Tibial artery (tissue), 4 donors: ENCODE results near the gene CYTH4.
A peak's percentile ranks its signal among the peaks of the same experiment; 100 is the strongest.

Source experiments
- DNase-seq, 2 donors: peaks; one replicate each; pipeline ENCODE4 v3.0.0-alpha.2; 2019
- H3K27ac ChIP-seq, 2 donors: fragments of 200-600 bp; sonication (generic) in 1 of 2; 1 replicate in 1 of 2; 2 replicates in 1 of 2; pipeline ENCODE4 v1.5.1; 2018 to 2019; ENCODE audit warnings: mild to moderate bottlenecking in 1 of 2
- H3K27me3 ChIP-seq, 2 donors: fragments of 200-600 bp; sonication (generic) in 1 of 2; one replicate each; pipeline versions ENCODE4 v1.5.1 to v1.6.0; 2016 to 2019
- H3K36me3 ChIP-seq, 3 donors: fragments of 200-600 bp; sonication (generic) in 2 of 3; one replicate each; pipeline ENCODE4 v1.5.1; 2016 to 2019; ENCODE audit warnings: mild to moderate bottlenecking in 2 of 3
- H3K4me1 ChIP-seq, 4 donors: fragments of 200-600 bp; sonication (generic) in 2 of 4; 1 replicate in 3 of 4; 2 replicates in 1 of 4; pipeline ENCODE4 v1.5.1; 2016 to 2019
- H3K4me3 ChIP-seq, 2 donors: fragments of 200-600 bp; sonication (generic) in 1 of 2; 1 replicate in 1 of 2; 2 replicates in 1 of 2; pipeline ENCODE4 v1.5.1; 2018 to 2019; ENCODE audit warnings: mild to moderate bottlenecking in 2 of 2
- H3K9me3 ChIP-seq, 3 donors: fragments of 200-600 bp; sonication (generic) in 1 of 3; one replicate each; pipeline ENCODE4 v1.5.1; 2016 to 2019
- CTCF ChIP-seq, 2 experiments: fragments of 200-600 bp in 1 of 2; fragments of 450-650 bp in 1 of 2; IDR thresholded peaks; one replicate each; pipeline ENCODE4 v1.5.1; 2017 to 2019; ENCODE audit warnings: antibody characterized with exemption in 2 of 2, mild to moderate bottlenecking in 1 of 2, moderate library complexity in 1 of 2
- intact Hi-C: fragments of 100-400 bp; cut with DNase I; formaldehyde crosslinking; loops from one replicate; pipeline ENCODE4 v1.15.0; 2023; ENCODE audit warnings: low total_unique reads

Gene CYTH4

DNA sequence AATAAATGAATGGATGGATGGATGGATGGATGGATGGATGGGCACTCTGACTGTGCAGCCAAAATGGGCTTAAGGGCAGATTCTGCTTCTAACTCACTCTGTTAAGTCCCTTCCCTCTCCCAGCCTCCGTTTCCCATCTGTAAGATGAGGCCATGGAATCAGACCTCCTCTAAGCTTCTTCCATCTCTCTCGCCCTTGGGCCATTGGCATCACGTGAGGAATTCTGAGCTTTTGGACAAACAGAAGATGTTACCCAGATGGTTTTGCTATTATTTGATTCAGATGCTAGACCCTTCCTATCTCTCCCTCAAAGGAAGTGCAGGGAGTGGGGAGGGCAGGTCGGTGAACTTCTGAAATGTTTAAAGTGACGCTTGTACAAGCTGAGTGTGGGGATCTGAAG lies 4.0 kb upstream of the CYTH4 start:
- H3K9me3 ChIP-seq, result no peaks in the 10 kb centered on the region
- no peak overlapping the region for H3K4me3 ChIP-seq
- H3K36me3 ChIP-seq, result no peaks in the 10 kb centered on the region
- DNase-seq, result no peak
- no peaks in the 10 kb centered on the region for H3K4me1 ChIP-seq
- no peak for TF ChIP-seq CTCF (IDR thresholded peaks at IDR 0.05)
- intact Hi-C loops, result no loop called here
- no peak overlapping the region for H3K27ac ChIP-seq
- peaks cover 0 to 79% of the 10 kb centered on the region in 2 donors for H3K27me3 ChIP-seq

DNA sequence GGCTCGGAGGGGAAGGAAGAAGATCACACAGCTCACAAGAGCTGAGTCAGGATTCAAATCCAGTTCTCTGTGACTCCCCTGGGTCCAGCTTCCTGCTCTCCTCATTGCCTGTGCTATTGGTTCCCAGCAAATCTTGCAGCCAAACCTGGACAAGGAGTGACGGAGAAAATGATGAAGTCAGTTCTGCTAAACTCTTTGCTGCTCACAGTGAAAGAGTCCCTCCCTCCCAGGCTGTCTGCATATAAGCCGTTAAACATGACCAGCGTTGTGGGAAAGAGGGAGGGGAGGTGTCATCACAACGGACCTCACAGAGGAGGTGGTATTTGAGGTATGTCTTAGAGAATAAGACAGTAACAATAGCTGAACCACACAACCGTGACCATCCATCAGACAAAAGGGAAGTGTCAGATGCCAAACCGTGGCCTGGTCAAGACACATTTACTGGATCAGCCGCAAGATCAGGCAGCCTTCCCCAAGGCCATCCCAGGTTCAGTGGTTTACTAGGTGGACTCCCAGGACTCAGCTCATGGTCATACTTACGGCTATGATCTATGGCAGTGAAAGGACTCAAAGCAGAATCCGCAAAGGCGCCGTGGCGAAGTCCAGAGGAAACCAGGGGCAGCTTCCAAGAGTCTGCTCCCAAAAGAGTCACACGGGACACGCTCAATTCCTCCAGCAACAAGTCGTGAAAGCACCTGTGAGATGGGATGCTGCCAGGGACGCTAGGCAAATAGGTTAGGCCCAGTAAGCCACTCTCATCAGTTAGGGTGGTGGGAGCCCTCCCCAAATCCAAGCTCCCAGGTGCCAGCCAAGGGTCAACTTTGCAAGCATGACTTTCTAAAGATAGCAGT lies 2.8 kb upstream of the CYTH4 start:
- DNase-seq, result no peak
- Histone ChIP-seq H3K4me1 (no peaks in the 10 kb centered on the region), H3K4me3 (no peak overlapping the region), H3K27ac (no peak overlapping the region), H3K27me3 (peaks cover 0 to 82% of the 10 kb centered on the region in 2 donors), H3K9me3 (no peaks in the 10 kb centered on the region), H3K36me3 (no peaks in the 10 kb centered on the region)
- intact Hi-C loops, result no loop called here
- TF ChIP-seq CTCF (IDR thresholded peaks at IDR 0.05), result no peak

DNA sequence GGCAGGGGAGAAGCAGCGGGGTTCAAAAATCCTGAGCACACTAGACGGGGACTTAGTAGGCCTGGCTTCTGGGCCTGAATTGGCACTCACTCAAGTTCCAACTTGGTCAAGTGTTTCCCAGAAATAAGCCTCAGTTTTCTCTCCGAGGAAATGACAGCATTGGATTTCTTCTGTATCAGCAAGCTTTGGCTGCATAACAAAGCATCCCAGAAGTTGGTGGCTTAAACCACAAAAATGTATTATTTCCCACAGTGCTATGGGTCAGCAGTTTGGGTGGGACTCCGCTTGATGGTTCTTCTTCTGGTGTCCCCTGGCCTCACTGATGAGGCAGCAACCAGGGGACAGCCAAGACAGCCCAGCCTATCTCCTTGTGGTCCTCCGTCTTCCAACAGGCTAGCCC lies 1.6 kb upstream of the CYTH4 start:
- peaks cover 0 to 76% of the 10 kb centered on the region in 2 donors for H3K27me3 ChIP-seq
- no peaks in the 10 kb centered on the region for H3K36me3 ChIP-seq
- TF ChIP-seq CTCF (IDR thresholded peaks at IDR 0.05), result no peak
- no peak overlapping the region for H3K4me3 ChIP-seq
- no peak overlapping the region for H3K27ac ChIP-seq
- H3K9me3 ChIP-seq, result no peaks in the 10 kb centered on the region
- H3K4me1 ChIP-seq, result no peaks in the 10 kb centered on the region
- intact Hi-C loops, result no loop called here
- no peak for DNase-seq

- Histone ChIP-seq H3K36me3 (no peaks in the 10 kb centered on the region), H3K4me1 (no peaks in the 10 kb centered on the region), H3K27ac (no peak overlapping the region), H3K27me3 (peaks cover 0 to 77% of the 10 kb centered on the region in 2 donors), H3K4me3 (no peak overlapping the region), H3K9me3 (no peaks in the 10 kb centered on the region)
- DNase-seq, result no peak
- no peak for TF ChIP-seq CTCF (IDR thresholded peaks at IDR 0.05)
- intact Hi-C loops, result no loop called here
These were observed 1.1 kb upstream of the CYTH4 start for GRCh38 chr22:37281195-37281594.

DNA sequence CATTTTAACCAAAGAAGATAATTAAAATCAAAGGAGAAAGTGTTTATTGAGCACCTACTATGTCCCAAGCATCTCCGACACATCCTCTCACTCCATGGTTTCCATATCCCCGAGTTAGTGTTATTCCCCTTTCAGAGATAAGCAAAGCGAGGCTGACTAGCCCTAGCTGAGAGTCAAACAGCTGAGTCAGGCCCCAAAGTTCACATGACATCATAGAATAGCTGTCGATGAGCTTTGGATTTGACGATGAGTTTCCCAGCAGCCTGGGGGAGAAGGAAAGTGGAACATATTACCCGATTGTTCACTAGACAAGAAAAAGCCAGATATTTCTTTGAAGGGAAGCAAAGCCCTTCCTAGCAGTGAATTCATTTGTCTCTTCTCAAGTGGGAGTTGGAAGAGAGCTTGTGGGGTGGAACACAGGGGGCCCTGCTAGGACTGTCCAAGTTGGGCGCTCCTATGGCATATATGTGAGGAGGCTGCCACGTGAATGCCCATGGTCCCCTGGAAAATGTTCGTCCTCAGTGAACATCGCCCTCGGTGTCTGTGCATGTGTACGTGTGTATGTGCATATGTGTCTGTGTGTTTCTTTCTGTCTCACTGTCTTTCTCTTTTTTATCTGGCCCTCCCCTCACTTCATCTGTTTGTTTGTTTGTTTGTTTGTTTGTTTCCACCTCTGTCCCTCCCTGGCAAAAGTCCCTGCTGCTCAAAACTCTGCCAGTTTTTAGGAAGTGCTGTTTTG lies 493 bp upstream of the CYTH4 start:
- TF ChIP-seq CTCF (IDR thresholded peaks at IDR 0.05), result no peak
- DNase-seq, result no peak
- Histone ChIP-seq H3K4me1 (no peaks in the 10 kb centered on the region), H3K4me3 (peak overlapping the region; percentile 29 to 35), H3K36me3 (no peaks in the 10 kb centered on the region), H3K27me3 (peaks cover 0 to 77% of the 10 kb centered on the region in 2 donors), H3K9me3 (no peaks in the 10 kb centered on the region), H3K27ac (no peak overlapping the region)
- intact Hi-C loops, result no loop called here
